Measurements from ENCODE around the gene ZBED1. TPM values are rescaled to one million over a fixed set of nuclear protein-coding genes. Genes with fewer than 3 reads are reported as not detected.
"Not testable (repeated sequence)": the region's sequence is repeated elsewhere in the genome, so short reads cannot be mapped to it uniquely, and the experiment has no call there.

Gene ZBED1
- polyA plus RNA-seq, 1 donor from 2014 or later, result 43.2 TPM

GRCh38 chrX:2536141-2536540, 35.4 kb upstream of the ZBED1 start:
- Histone ChIP-seq H2AFZ (ENCODE audit: low read depth, low read length) (no peak overlapping the region), H3K27ac (ENCODE audit: low read length) (no peak overlapping the region), H3K36me3 (ENCODE audit: insufficient read depth, low read length) (no peaks in the 10 kb centered on the region), H3K79me2 (replicated peaks; ENCODE audit: insufficient read depth, low read length) (no peaks in the 10 kb centered on the region), H3K27me3 (ENCODE audit: insufficient read depth, low read depth, low read length) (no peaks in the 10 kb centered on the region), H3K4me2 (ENCODE audit: low read length) (no peak overlapping the region), H3F3A (ENCODE audit: insufficient read depth, low read length, poor library complexity, severe bottlenecking) (no peaks in the 10 kb centered on the region), H3K9me3 (ENCODE audit: low read length) (no peaks in the 10 kb centered on the region), H4K20me1 (ENCODE audit: insufficient read depth) (no peaks in the 10 kb centered on the region), H3K4me3 (ENCODE audit: low read length) (no peak overlapping the region), H3K9me2 (ENCODE audit: insufficient read depth, low read length) (no peaks in the 10 kb centered on the region), H3K9ac (ENCODE audit: low read length) (no peak overlapping the region)
- TF ChIP-seq SMC3 (conservative IDR thresholded peaks at IDR 0.05; ENCODE audit: poor library complexity), result no peak
- no peak for TF ChIP-seq POLR2AphosphoS5 (IDR thresholded peaks at IDR 0.05)
- TF ChIP-seq CTCF (IDR thresholded peaks at IDR 0.05; ENCODE audit: poor library complexity, severe bottlenecking), result no peak
- no peak for TF ChIP-seq MXI1 (conservative IDR thresholded peaks at IDR 0.05; ENCODE audit: poor library complexity, severe bottlenecking)
- TF ChIP-seq EZH2 (IDR thresholded peaks at IDR 0.05; ENCODE audit: borderline replicate concordance, insufficient read depth, low read length, poor library complexity, severe bottlenecking), result no peak
- no peak for TF ChIP-seq TAF1 (IDR thresholded peaks at IDR 0.05; ENCODE audit: low read depth)
- no peak for TF ChIP-seq EP300 (conservative IDR thresholded peaks at IDR 0.05; ENCODE audit: poor library complexity, severe bottlenecking)
- TF ChIP-seq RAD21 (conservative IDR thresholded peaks at IDR 0.05), result no peak
- no peak for TF ChIP-seq REST (IDR thresholded peaks at IDR 0.05; ENCODE audit: borderline replicate concordance)

DNA sequence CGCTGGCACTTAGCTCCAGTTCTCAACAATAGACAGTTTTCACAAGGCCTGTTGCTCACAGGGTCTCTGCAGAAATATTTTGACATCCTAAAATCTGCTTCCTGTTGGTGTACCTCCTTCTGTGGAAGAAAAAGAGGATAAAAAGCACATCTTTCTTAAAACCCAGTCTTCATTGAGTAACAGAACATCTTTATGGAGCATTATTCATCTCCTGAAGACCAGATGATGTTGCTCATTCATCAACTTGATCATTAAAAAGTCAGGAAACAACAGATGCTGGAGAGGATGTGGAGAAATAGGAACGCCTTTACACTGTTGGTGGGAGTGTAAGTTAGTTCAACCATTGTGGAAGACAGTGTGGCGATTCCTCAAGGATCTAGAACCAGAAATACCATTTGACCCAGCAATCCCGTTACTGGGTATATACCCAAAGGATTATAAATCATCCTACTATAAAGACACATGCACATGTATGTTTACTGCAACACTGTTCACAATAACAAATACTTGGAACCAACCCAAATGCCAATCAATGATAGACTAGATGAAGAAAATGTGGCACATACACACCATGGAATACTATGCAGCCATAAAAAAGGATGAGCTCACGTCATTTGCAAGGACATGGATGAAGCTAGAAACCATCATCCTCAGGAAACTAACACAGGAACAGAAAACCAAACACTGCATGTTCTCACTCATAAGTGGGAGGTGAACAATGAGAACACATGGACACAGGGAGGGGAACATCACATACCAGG, 33.7 kb upstream of the ZBED1 start:
- not testable (repeated sequence) for H3K4me2 ChIP-seq (ENCODE audit: low read length); H3K9me3 ChIP-seq (ENCODE audit: low read length); H3K27ac ChIP-seq (ENCODE audit: low read length); H3K9ac ChIP-seq (ENCODE audit: low read length); H2AFZ ChIP-seq (ENCODE audit: low read depth, low read length); H4K20me1 ChIP-seq (ENCODE audit: insufficient read depth); H3K36me3 ChIP-seq (ENCODE audit: insufficient read depth, low read length); H3K79me2 ChIP-seq (replicated peaks; ENCODE audit: insufficient read depth, low read length); H3K4me3 ChIP-seq (ENCODE audit: low read length); H3K27me3 ChIP-seq (ENCODE audit: insufficient read depth, low read depth, low read length); H3K9me2 ChIP-seq (ENCODE audit: insufficient read depth, low read length); H3F3A ChIP-seq (ENCODE audit: insufficient read depth, low read length, poor library complexity, severe bottlenecking)

Data from neural cell (in vitro differentiated cells).